Activated naive CD4-positive, alpha-beta T cell treated with Interleukin-2 at 50 U/mL for 16 hours (primary cell): Measurements from ENCODE around the gene DERL2.
A peak's percentile ranks its signal among the peaks of the same experiment; 100 is the strongest.

Experiments used
- DNase-seq: peaks from one replicate; pipeline ENCODE4 v3.0.0-alpha.2; 2020

Gene DERL2

GRCh38 chr17:5485270-5486205 lies at the start of gene DERL2:
Gene DERL2 (minus strand): TSS chr17:5486178. CDS start chr17:5486161, 17 bp downstream.
- DNase-seq: no peak

- no peak for DNase-seq
Observed at GRCh38 chr17:5535436-5535835, 49.5 kb upstream of the DERL2 start.

GRCh38 chr17:5533486-5534315 lies 47.7 kb upstream of the DERL2 start:
- no peak for DNase-seq

- DNase-seq: no peak
Observed at GRCh38 chr17:5532581-5532980, 46.6 kb upstream of the DERL2 start.

- no peak for DNase-seq
Observed at GRCh38 chr17:5531085-5531418, 45.1 kb upstream of the DERL2 start.

GRCh38 chr17:5530265-5531084 lies 44.5 kb upstream of the DERL2 start:
- no peak for DNase-seq

- no peak for DNase-seq
Observed at GRCh38 chr17:5527601-5528250, 41.7 kb upstream of the DERL2 start.

GRCh38 chr17:5526821-5527598 lies 41.0 kb upstream of the DERL2 start:
- peak; percentile 52 for DNase-seq

- DNase-seq: no peak
Observed at GRCh38 chr17:5523249-5523648, 37.3 kb upstream of the DERL2 start.

- DNase-seq: no peak
Observed at GRCh38 chr17:5522476-5522875, 36.5 kb upstream of the DERL2 start.

GRCh38 chr17:5516060-5516792 lies 30.2 kb upstream of the DERL2 start:
- DNase-seq: no peak

- no peak for DNase-seq
Observed at GRCh38 chr17:5514976-5515375, 29.0 kb upstream of the DERL2 start.

GRCh38 chr17:5513628-5514027 lies 27.6 kb upstream of the DERL2 start:
- DNase-seq: no peak

GRCh38 chr17:5511401-5512225 lies 25.6 kb upstream of the DERL2 start:
- no peak for DNase-seq

- DNase-seq: no peak
Observed at GRCh38 chr17:5510771-5511170, 24.8 kb upstream of the DERL2 start.

GRCh38 chr17:5509482-5509881 lies 23.5 kb upstream of the DERL2 start:
- no peak for DNase-seq

- DNase-seq: no peak
Observed at GRCh38 chr17:5508810-5509209, 22.8 kb upstream of the DERL2 start.

GRCh38 chr17:5506307-5506706 lies 20.3 kb upstream of the DERL2 start:
- DNase-seq: no peak

GRCh38 chr17:5502552-5502951 lies 16.6 kb upstream of the DERL2 start:
- DNase-seq: no peak

- no peak for DNase-seq
Observed at GRCh38 chr17:5501685-5502084, 15.7 kb upstream of the DERL2 start.
